Astrocyte (in vitro differentiated cells and primary cell): ENCODE results near the gene SRCAP. TPM values are rescaled to one million over a fixed set of nuclear protein-coding genes. Genes with fewer than 3 reads are reported as not detected.

Experiments used
- DNase-seq: peaks from one replicate; pipeline ENCODE4 v3.0.0-alpha.2; 2010; ENCODE audit warnings: low read depth
- FAIRE-seq: peaks from 2 replicates; lab custom pipeline; 2011; peaks lifted over from hg19 to GRCh38; lab: Jason Lieb, UNC
- H2AFZ ChIP-seq: 2 replicates; pipeline ENCODE4 v1.6.0; 2012; ENCODE audit warnings: low read depth, low read length, inconsistent platforms
- H3K27ac ChIP-seq: 2 replicates; pipeline ENCODE4 v1.5.1; 2011; ENCODE audit warnings: low read depth, low read length, inconsistent platforms
- H3K27me3 ChIP-seq: 2 replicates; pipeline ENCODE4 v1.6.0; 2011; ENCODE audit warnings: low read length, inconsistent platforms; ENCODE audit not compliant: insufficient read depth
- H3K36me3 ChIP-seq: 2 replicates; pipeline ENCODE4 v1.5.1; 2011; ENCODE audit warnings: low read length, inconsistent platforms; ENCODE audit not compliant: insufficient read depth
- H3K4me1 ChIP-seq: 2 replicates; pipeline ENCODE4 v1.5.1; 2011; ENCODE audit warnings: low read length, inconsistent platforms; ENCODE audit not compliant: insufficient read depth
- H3K4me2 ChIP-seq: 2 replicates; pipeline ENCODE4 v1.6.0; 2012; ENCODE audit warnings: low read length, inconsistent platforms
- H3K4me3 ChIP-seq: 2 replicates; pipeline ENCODE4 v1.5.1; 2011; ENCODE audit warnings: low read depth, mild to moderate bottlenecking, low read length, inconsistent platforms; ENCODE audit not compliant: insufficient read depth
- H3K79me2 ChIP-seq: 2 replicates; pipeline ENCODE4 v1.6.0; 2012; ENCODE audit warnings: mild to moderate bottlenecking, low read length, inconsistent platforms; ENCODE audit not compliant: insufficient read depth
- H3K9ac ChIP-seq: 2 replicates; pipeline ENCODE4 v1.6.0; 2012; ENCODE audit warnings: mild to moderate bottlenecking, low read length, inconsistent platforms
- H3K9me3 ChIP-seq: 2 replicates; pipeline ENCODE4 v1.5.1; 2012; ENCODE audit warnings: low read depth, mild to moderate bottlenecking, low read length, inconsistent platforms; ENCODE audit not compliant: insufficient read depth
- H4K20me1 ChIP-seq: 2 replicates; pipeline ENCODE4 v1.6.0; 2012; ENCODE audit warnings: low read length, inconsistent platforms; ENCODE audit not compliant: insufficient read depth
- H3K27ac Mint-ChIP-seq: one replicate; pipeline ENCODE4 v1.8.0; 2021; ENCODE audit warnings: mild to moderate bottlenecking, mixed read lengths; ENCODE audit not compliant: unreplicated experiment
- H3K27me3 Mint-ChIP-seq: one replicate; pipeline ENCODE4 v1.8.0; 2021; ENCODE audit warnings: low read depth, mixed read lengths; ENCODE audit not compliant: unreplicated experiment
- H3K36me3 Mint-ChIP-seq: one replicate; pipeline ENCODE4 v1.8.0; 2021; ENCODE audit warnings: low read depth, mixed read lengths; ENCODE audit not compliant: unreplicated experiment
- H3K4me1 Mint-ChIP-seq: one replicate; pipeline ENCODE4 v1.8.0; 2021; ENCODE audit warnings: low read depth, mixed read lengths; ENCODE audit not compliant: unreplicated experiment
- H3K4me3 Mint-ChIP-seq: one replicate; pipeline ENCODE4 v1.8.0; 2021; ENCODE audit warnings: mild to moderate bottlenecking, moderate library complexity, mixed read lengths; ENCODE audit not compliant: unreplicated experiment
- H3K9me3 Mint-ChIP-seq: one replicate; pipeline ENCODE4 v1.8.0; 2021; ENCODE audit warnings: mild to moderate bottlenecking, mixed read lengths; ENCODE audit not compliant: unreplicated experiment
- CTCF ChIP-seq: IDR thresholded peaks from 2 replicates; pipeline ENCODE4 v1.5.1; 2011; ENCODE audit warnings: low read depth, mild to moderate bottlenecking, inconsistent platforms, low read length, moderate library complexity; ENCODE audit not compliant: insufficient read depth
- EZH2 ChIP-seq: IDR thresholded peaks from 2 replicates; pipeline ENCODE4 v1.6.1; 2012; ENCODE audit warnings: mild to moderate bottlenecking, low read length, inconsistent platforms; ENCODE audit not compliant: insufficient read depth
- total RNA-seq: library from RNA; stranded (reverse); gene quantifications from 2 replicates; pipeline ENCODE4 v1.2.1, GENCODE V29; 2021

The SRCAP gene
- total RNA-seq, 1 donor from 2014 or later, result 50.4 TPM

- peaks cover 10% of the 10 kb centered on the region for H3K4me1 Mint-ChIP-seq
Measured at GRCh38 chr16:30760577-30761426, 61.8 kb downstream of the SRCAP start.

GRCh38 chr16:30761427-30761927, 62.5 kb downstream of the SRCAP start:
- FAIRE-seq, result no peak
- no peak for TF ChIP-seq EZH2
- no peak for TF ChIP-seq CTCF
- Mint-ChIP-seq H3K9me3 (no peaks in the 10 kb centered on the region), H3K4me1 (peaks cover 10% of the 10 kb centered on the region), H3K4me3 (peak overlapping the region; percentile 96), H3K27me3 (no peaks in the 10 kb centered on the region), H3K36me3 (peaks cover 4% of the 10 kb centered on the region), H3K27ac (peak overlapping the region; percentile 93)
- H2AFZ ChIP-seq, result peak overlapping the region; percentile 79
- peaks cover 31% of the 10 kb centered on the region for H3K36me3 ChIP-seq
- H3K27me3 ChIP-seq, result no peaks in the 10 kb centered on the region
- H3K27ac ChIP-seq, result peak overlapping the region; percentile 85
- peaks cover 39% of the 10 kb centered on the region for H3K79me2 ChIP-seq
- peaks cover 34% of the 10 kb centered on the region for H4K20me1 ChIP-seq
- peak overlapping the region; percentile 90 for H3K4me2 ChIP-seq
- peak overlapping the region; percentile 88 for H3K4me3 ChIP-seq
- H3K9me3 ChIP-seq, result no peaks in the 10 kb centered on the region
- H3K9ac ChIP-seq, result peak overlapping the region; percentile 93
- H3K4me1 ChIP-seq, result peaks cover 12% of the 10 kb centered on the region
- peak; percentile 18 for DNase-seq

More at GRCh38 chr16:30760577-30761426, 61.8 kb downstream of the SRCAP start:
- Histone ChIP-seq H3K27ac (peak overlapping the region; percentile 85), H3K4me2 (peak overlapping the region; percentile 90), H2AFZ (peak overlapping the region; percentile 79), H3K27me3 (no peaks in the 10 kb centered on the region), H3K79me2 (peaks cover 34% of the 10 kb centered on the region), H3K36me3 (peaks cover 25% of the 10 kb centered on the region), H3K4me1 (peaks cover 12% of the 10 kb centered on the region), H3K9me3 (no peaks in the 10 kb centered on the region), H4K20me1 (peaks cover 28% of the 10 kb centered on the region), H3K4me3 (peak overlapping the region; percentile 88), H3K9ac (peak overlapping the region; percentile 93)
- H3K36me3 Mint-ChIP-seq, result peaks cover 6% of the 10 kb centered on the region
- TF ChIP-seq CTCF, result no peak
- no peak for TF ChIP-seq EZH2
- DNase-seq, result no peak
- no peak for FAIRE-seq
- no peaks in the 10 kb centered on the region for H3K9me3 Mint-ChIP-seq
- no peaks in the 10 kb centered on the region for H3K27me3 Mint-ChIP-seq
- H3K4me3 Mint-ChIP-seq, result peak overlapping the region; percentile 96
- peak overlapping the region; percentile 93 for H3K27ac Mint-ChIP-seq
